ENCODE data around the gene DMD. TPM values are rescaled to one million over a fixed set of nuclear protein-coding genes. Genes with fewer than 3 reads are reported as not detected.

DMD gene
- total RNA-seq, 4 donors from 2014 or later: 2.2 to 26.7 (median 7.8) TPM

DNA sequence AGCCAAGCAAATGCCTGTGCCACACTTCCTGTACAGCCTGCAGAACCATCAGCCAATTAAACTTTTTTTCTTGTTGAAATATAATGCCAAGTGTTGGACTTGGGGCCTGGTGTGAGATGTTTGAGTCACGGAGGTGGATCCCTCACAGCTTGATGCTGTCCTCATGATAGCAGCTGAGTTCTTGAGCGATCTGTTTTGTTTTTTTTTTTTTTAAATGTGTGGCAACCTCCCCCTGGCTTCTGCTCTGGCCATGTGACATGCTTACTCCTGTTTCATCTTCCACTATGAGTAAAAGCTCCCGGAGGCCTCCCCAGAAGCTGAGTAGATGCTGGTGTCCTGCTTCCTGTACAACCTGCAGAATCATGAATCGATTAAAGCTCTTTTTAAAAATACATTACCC, 1166.2 kb downstream of the DMD start:
- no peaks in the 10 kb centered on the region for H3K27me3 ChIP-seq
- H3K4me3 ChIP-seq: no peak overlapping the region
- WGBS, 2 donors: 66 to 71% methylated on average over 4 of the region's 4 CpGs
- intact Hi-C loops (cut with DNase I): no loop called here
- no peak for DNase-seq
- H3K27ac ChIP-seq: no peak overlapping the region
- TF ChIP-seq POLR2A (IDR thresholded peaks at IDR 0.05): no peak
- no peak for TF ChIP-seq CTCF (IDR thresholded peaks at IDR 0.05)
- H3K9me3 ChIP-seq: no peaks in the 10 kb centered on the region
- no peaks in the 10 kb centered on the region for H3K36me3 ChIP-seq
- no peaks in the 10 kb centered on the region for H3K4me1 ChIP-seq

- intact Hi-C loops (cut with DNase I): no loop called here
- TF ChIP-seq CTCF (IDR thresholded peaks at IDR 0.05) (no peak), POLR2A (IDR thresholded peaks at IDR 0.05) (no peak)
- no peaks in the 10 kb centered on the region for H3K27me3 ChIP-seq
- no peaks in the 10 kb centered on the region for H3K4me1 ChIP-seq
- no peaks in the 10 kb centered on the region for H3K9me3 ChIP-seq
- DNase-seq: no peak
- 76 to 85% methylated on average over 4 of the region's 4 CpGs for WGBS, 2 donors
- H3K27ac ChIP-seq: no peak overlapping the region
- H3K4me3 ChIP-seq: no peak overlapping the region
- H3K36me3 ChIP-seq: no peaks in the 10 kb centered on the region
Observed at GRCh38 chrX:32041181-32041580, 1170.2 kb downstream of the DMD start.

DNA sequence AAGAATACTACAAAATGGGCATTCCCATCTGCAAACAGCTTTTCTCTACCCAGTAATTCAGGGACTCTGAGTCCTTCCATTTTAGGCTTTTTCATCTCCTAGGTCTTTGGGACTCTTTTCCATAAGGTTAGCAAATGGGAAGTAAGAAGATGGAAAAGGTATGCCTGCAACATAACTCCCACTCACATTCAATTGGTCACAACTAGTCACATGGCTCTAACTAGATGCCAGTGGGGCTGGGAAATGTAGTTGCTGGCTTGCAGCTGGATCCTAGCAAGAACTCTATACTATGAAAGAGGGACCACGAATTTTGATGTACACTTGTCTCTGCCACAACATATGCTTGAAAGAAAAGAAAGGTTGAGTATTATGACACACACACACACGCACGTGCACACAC, 1184.6 kb downstream of the DMD start:
- no peaks in the 10 kb centered on the region for H3K4me1 ChIP-seq
- intact Hi-C loops (cut with DNase I): no loop called here
- TF ChIP-seq POLR2A (IDR thresholded peaks at IDR 0.05): no peak
- TF ChIP-seq CTCF (IDR thresholded peaks at IDR 0.05): no peak
- WGBS, 2 donors: 45% methylated on average over 3 of the region's 3 CpGs; no CpG with 5 or more reads in 1 of the 2 donors
- H3K9me3 ChIP-seq: no peaks in the 10 kb centered on the region
- H3K36me3 ChIP-seq: no peaks in the 10 kb centered on the region
- no peak overlapping the region for H3K4me3 ChIP-seq
- no peak for DNase-seq
- H3K27ac ChIP-seq: no peak overlapping the region
- H3K27me3 ChIP-seq: no peaks in the 10 kb centered on the region

DNA sequence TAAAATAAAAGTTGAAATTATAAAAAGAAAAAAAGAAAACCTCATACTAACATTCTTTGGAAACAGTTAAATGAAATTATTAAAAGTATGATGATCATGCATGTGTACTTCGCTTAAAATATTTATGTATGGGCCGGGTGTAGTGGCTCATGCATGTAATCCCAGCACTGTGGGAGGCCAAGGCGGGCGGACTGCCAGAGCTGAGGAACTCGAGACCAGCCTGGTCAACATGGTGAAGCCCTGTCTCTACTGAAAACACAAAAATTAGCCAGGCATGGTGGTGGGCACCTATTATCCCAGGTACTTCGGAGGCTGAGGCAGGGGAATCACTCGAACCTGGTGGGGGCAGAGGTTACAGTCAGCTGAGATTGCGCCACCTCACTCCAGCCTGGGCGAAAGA, 1187.3 kb downstream of the DMD start:
- Histone ChIP-seq H3K27me3 (no peaks in the 10 kb centered on the region), H3K4me3 (no peak overlapping the region), H3K27ac (no peak overlapping the region), H3K36me3 (no peaks in the 10 kb centered on the region), H3K4me1 (no peaks in the 10 kb centered on the region), H3K9me3 (no peaks in the 10 kb centered on the region)
- no peak for TF ChIP-seq POLR2A (IDR thresholded peaks at IDR 0.05)
- TF ChIP-seq CTCF (IDR thresholded peaks at IDR 0.05): no peak
- intact Hi-C loops (cut with DNase I): no loop called here
- 75 to 81% methylated on average over 4 to 9 of the region's 9 CpGs for whole genome bisulfite sequencing, 2 donors
- DNase-seq: no peak

DNA sequence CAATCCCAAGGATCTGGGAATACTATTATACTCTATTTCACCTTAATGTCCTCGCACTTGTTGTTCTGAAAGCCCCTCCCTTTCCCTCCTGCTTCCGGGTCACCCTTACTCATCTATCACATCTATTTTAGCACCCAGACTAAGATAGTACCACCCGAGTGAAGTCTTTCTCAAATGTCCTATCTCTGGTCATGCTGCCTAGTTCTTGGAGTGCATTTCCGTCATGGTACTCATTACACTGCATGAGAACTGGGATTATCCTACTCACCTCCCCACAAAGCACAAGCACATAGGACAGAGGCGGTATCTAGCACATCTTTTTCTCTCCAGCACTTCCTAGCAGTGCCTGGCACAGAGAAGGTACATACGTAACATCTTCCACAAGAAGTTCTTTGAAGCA, 1195.2 kb downstream of the DMD start:
- no peak for DNase-seq
- no peak for TF ChIP-seq CTCF (IDR thresholded peaks at IDR 0.05)
- TF ChIP-seq POLR2A (IDR thresholded peaks at IDR 0.05): no peak
- Histone ChIP-seq H3K4me3 (no peak overlapping the region), H3K9me3 (no peaks in the 10 kb centered on the region), H3K27ac (no peak overlapping the region), H3K27me3 (no peaks in the 10 kb centered on the region), H3K4me1 (no peaks in the 10 kb centered on the region), H3K36me3 (no peaks in the 10 kb centered on the region)
- intact Hi-C loops (cut with DNase I): no loop called here
- 80 to 88% methylated on average over 6 of the region's 6 CpGs for WGBS, 2 donors
